HL-60 (cell line): ENCODE measurements around the gene FUZ. TPM values are rescaled to one million over a fixed set of nuclear protein-coding genes. Genes with fewer than 3 reads are reported as not detected.

ENCODE experiments used
- microRNA-seq: library from miRNA; unstranded; fragments of <30 nt; microRNA quantifications from one replicate; pipeline ENCODE4, GENCODE V29; 2018

The FUZ gene

Small RNAs within 50 kb of the gene (microRNA-seq; reads per million reads assigned to microRNA genes)
- gene MIR4749 = 0.90 reads per million
- 2.7 reads per million for gene MIR6799
- not detected for gene MIR6800
